Neural cell (in vitro differentiated cells): Measurements from ENCODE around the gene MRTFB.

ENCODE experiments used
- POLR2AphosphoS5 ChIP-seq: IDR thresholded peaks from 2 replicates; pipeline ENCODE4 v1.6.1; 2012
- RAD21 ChIP-seq: fragments of 450-650 bp; conservative IDR thresholded peaks from 2 replicates; pipeline ENCODE4 v1.6.1; 2014; ENCODE audit warnings: antibody characterized with exemption, mild to moderate bottlenecking, moderate library complexity
- SMC3 ChIP-seq: fragments of 450-650 bp; conservative IDR thresholded peaks from 2 replicates; pipeline ENCODE4 v1.6.1; 2014; ENCODE audit warnings: antibody characterized with exemption, mild to moderate bottlenecking, moderate library complexity; ENCODE audit not compliant: poor library complexity
- TF ChIP-seq, protein P1 (sequence below): fragments of 450-650 bp; IDR thresholded peaks from 2 replicates; pipeline ENCODE4 v1.5.1; 2014; ENCODE audit warnings: antibody characterized with exemption, mild to moderate bottlenecking, moderate library complexity; ENCODE audit not compliant: poor library complexity, severe bottlenecking

DNA sequence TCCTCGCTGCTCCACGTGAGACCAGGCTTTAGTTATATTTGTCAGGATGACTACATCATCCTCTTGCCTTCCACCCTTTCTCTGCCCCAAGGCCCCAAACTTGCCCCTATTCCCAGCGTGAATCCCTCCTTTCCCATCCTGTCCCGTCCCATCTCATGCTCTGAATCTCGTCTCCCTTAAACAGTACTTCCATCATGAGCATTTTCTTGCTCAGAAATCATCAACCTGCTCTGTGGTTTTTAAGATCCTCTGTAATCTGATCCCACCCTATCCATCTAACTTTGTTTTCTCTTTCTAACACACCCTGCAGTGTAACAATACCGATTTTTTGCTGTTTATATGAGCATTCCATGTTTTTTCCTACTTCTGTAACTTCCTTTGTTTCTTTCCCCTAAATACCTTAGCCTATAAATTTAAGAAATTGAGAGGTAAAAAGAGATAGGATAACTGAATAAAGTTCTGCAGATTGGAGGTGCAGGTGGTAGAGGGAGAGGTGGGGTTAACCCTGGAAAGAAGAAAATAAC, 39.7 kb downstream of the MRTFB start:
- TF ChIP-seq, protein P1, sequence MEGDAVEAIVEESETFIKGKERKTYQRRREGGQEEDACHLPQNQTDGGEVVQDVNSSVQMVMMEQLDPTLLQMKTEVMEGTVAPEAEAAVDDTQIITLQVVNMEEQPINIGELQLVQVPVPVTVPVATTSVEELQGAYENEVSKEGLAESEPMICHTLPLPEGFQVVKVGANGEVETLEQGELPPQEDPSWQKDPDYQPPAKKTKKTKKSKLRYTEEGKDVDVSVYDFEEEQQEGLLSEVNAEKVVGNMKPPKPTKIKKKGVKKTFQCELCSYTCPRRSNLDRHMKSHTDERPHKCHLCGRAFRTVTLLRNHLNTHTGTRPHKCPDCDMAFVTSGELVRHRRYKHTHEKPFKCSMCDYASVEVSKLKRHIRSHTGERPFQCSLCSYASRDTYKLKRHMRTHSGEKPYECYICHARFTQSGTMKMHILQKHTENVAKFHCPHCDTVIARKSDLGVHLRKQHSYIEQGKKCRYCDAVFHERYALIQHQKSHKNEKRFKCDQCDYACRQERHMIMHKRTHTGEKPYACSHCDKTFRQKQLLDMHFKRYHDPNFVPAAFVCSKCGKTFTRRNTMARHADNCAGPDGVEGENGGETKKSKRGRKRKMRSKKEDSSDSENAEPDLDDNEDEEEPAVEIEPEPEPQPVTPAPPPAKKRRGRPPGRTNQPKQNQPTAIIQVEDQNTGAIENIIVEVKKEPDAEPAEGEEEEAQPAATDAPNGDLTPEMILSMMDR, result no peak
- no peak for TF ChIP-seq POLR2AphosphoS5
- no peak for TF ChIP-seq SMC3
- TF ChIP-seq RAD21, result no peak
